ENCODE results near the gene GLRX5.

The GLRX5 gene

DNA sequence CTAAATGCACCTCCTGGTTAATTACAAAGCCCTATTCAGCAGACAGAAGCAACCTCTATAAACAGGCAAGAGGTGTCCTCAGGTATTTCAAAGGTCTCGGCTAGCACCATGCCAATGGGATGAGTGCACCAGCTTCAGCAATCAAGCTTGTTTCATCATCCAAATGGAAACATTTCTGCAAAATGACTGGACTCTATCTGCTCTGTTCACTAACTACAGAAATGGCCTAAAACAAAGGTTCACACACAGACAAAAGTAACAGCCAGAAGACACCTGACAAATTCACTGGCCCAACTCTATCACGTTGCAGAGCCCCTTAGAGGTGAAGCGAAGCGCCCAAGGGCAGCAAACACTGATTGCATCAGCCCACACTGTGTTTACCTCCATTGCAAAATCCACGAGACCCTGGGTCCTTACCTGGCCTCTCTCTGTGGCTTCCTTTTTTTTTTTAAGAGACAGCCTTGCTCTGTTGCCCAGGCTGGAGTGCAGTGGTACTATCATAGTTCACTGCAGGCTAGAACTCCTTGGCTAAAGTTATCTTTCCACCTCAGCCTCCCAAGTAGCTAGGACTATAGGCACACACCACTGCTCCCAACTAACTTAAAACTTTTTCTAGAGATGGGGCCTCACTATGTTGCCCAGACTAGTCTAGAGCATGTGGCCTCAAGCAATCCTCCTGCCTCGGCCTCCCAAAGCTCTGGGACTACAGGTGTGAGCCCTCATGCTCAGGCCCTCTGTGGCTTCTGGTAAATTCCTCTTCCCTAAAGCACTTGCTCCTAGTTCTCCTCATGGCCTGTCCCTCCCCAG is 9.9 kb upstream of the GLRX5 start:
- Histone ChIP-seq H3K14ac (ENCODE audit: low read length in 2 of 2) (no peak overlapping the region), H3K9me3 (ENCODE audit: control insufficient read depth, low read length) (no peaks in the 10 kb centered on the region), H3K27me3 (ENCODE audit: control insufficient read depth in 1 of 2, insufficient read depth in 1 of 2, low read length in 2 of 2) (no peaks in the 10 kb centered on the region), H2AK5ac (ENCODE audit: low read length, severe bottlenecking) (peak overlapping the region; percentile 35), H2BK15ac (ENCODE audit: low read depth, poor library complexity, severe bottlenecking) (no peak overlapping the region), H3K4me3 (ENCODE audit: insufficient read depth in 1 of 2, low read depth in 1 of 2, low read length in 2 of 2) (no peak overlapping the region), H3K23ac (ENCODE audit: low read length in 2 of 2) (no peak overlapping the region), H3K4ac (ENCODE audit: low read depth in 1 of 2, low read length in 2 of 2) (peak overlapping the region in 1 of 2 experiments; percentile 53), H3K4me2 (ENCODE audit: low read length, poor library complexity, severe bottlenecking) (no peak overlapping the region), H3K18ac (ENCODE audit: low read depth in 1 of 2, low read length in 2 of 2) (peak overlapping the region; percentile 22 to 41), H2BK5ac (ENCODE audit: low read depth, low read length, poor library complexity, severe bottlenecking) (no peak overlapping the region), H3K27ac (ENCODE audit: low read length, poor library complexity, severe bottlenecking) (peak overlapping the region; percentile 30), H4K8ac (ENCODE audit: low read length) (no peak overlapping the region), H3K36me3 (ENCODE audit: control insufficient read depth in 1 of 2, insufficient read depth in 2 of 2, low read depth in 1 of 2, low read length in 2 of 2) (no peaks in the 10 kb centered on the region), H2AFZ (ENCODE audit: low read depth, low read length) (no peak overlapping the region), H4K91ac (ENCODE audit: low read length) (no peak overlapping the region), H2BK12ac (ENCODE audit: low read length in 2 of 2) (peak overlapping the region in 1 of 2 experiments; percentile 88), H2BK120ac (ENCODE audit: low read depth, low read length) (peak overlapping the region; percentile 15), H3K9ac (ENCODE audit: low read length) (no peak overlapping the region), H3K4me1 (ENCODE audit: control insufficient read depth, insufficient read depth, low read depth, low read length) (peaks cover 11% of the 10 kb centered on the region), H3K79me1 (replicated peaks; ENCODE audit: low read length, poor library complexity, severe bottlenecking) (peaks cover 12% of the 10 kb centered on the region)
- DNase-seq, result peak; percentile 50
- WGBS, result 93% methylated on average over 6 of the region's 6 CpGs

DNA sequence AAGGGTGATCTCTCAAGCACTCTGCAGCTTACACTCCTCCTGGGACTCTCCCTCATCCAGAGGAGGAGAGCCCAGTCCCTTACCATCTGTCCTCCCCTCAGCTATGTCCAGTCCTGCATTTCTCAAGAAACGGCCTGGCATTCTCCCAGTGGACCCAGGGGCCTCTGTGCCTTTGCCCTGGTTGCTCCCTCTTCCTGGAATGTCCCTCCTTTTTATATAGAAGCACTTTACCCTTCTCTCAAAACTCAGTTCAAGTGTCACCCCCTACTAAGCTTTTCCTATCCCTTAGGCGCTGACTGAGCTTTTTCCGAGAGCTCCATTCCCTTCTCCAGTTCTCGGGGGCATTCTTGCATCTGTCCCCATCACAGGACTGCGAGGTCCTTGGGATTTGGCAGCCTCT is 8.9 kb upstream of the GLRX5 start:
- Histone ChIP-seq H3K27ac (ENCODE audit: low read length, poor library complexity, severe bottlenecking) (no peak overlapping the region), H2AK5ac (ENCODE audit: low read length, severe bottlenecking) (no peak overlapping the region), H3K27me3 (ENCODE audit: control insufficient read depth in 1 of 2, insufficient read depth in 1 of 2, low read length in 2 of 2) (no peaks in the 10 kb centered on the region), H3K14ac (ENCODE audit: low read length in 2 of 2) (no peak overlapping the region), H3K36me3 (ENCODE audit: control insufficient read depth in 1 of 2, insufficient read depth in 2 of 2, low read depth in 1 of 2, low read length in 2 of 2) (peaks cover 0 to 2% of the 10 kb centered on the region in 2 experiments), H2AFZ (ENCODE audit: low read depth, low read length) (no peak overlapping the region), H2BK15ac (ENCODE audit: low read depth, poor library complexity, severe bottlenecking) (no peak overlapping the region), H2BK5ac (ENCODE audit: low read depth, low read length, poor library complexity, severe bottlenecking) (no peak overlapping the region), H3K79me1 (replicated peaks; ENCODE audit: low read length, poor library complexity, severe bottlenecking) (peaks cover 15% of the 10 kb centered on the region), H3K23ac (ENCODE audit: low read length in 2 of 2) (peak overlapping the region in 1 of 2 experiments; percentile 30), H3K4me2 (ENCODE audit: low read length, poor library complexity, severe bottlenecking) (no peak overlapping the region), H2BK120ac (ENCODE audit: low read depth, low read length) (no peak overlapping the region), H3K9me3 (ENCODE audit: control insufficient read depth, low read length) (no peaks in the 10 kb centered on the region), H3K9ac (ENCODE audit: low read length) (peak overlapping the region; percentile 81), H4K91ac (ENCODE audit: low read length) (no peak overlapping the region), H3K4me3 (ENCODE audit: insufficient read depth in 1 of 2, low read depth in 1 of 2, low read length in 2 of 2) (no peak overlapping the region), H4K8ac (ENCODE audit: low read length) (no peak overlapping the region), H3K18ac (ENCODE audit: low read depth in 1 of 2, low read length in 2 of 2) (peak overlapping the region in 1 of 2 experiments; percentile 59), H3K4ac (ENCODE audit: low read depth in 1 of 2, low read length in 2 of 2) (peak overlapping the region in 1 of 2 experiments; percentile 2), H2BK12ac (ENCODE audit: low read length in 2 of 2) (peak overlapping the region; percentile 29 to 39), H3K4me1 (ENCODE audit: control insufficient read depth, insufficient read depth, low read depth, low read length) (peaks cover 13% of the 10 kb centered on the region)
- no peak for DNase-seq
- 82% methylated on average over 5 of the region's 5 CpGs for WGBS

DNA sequence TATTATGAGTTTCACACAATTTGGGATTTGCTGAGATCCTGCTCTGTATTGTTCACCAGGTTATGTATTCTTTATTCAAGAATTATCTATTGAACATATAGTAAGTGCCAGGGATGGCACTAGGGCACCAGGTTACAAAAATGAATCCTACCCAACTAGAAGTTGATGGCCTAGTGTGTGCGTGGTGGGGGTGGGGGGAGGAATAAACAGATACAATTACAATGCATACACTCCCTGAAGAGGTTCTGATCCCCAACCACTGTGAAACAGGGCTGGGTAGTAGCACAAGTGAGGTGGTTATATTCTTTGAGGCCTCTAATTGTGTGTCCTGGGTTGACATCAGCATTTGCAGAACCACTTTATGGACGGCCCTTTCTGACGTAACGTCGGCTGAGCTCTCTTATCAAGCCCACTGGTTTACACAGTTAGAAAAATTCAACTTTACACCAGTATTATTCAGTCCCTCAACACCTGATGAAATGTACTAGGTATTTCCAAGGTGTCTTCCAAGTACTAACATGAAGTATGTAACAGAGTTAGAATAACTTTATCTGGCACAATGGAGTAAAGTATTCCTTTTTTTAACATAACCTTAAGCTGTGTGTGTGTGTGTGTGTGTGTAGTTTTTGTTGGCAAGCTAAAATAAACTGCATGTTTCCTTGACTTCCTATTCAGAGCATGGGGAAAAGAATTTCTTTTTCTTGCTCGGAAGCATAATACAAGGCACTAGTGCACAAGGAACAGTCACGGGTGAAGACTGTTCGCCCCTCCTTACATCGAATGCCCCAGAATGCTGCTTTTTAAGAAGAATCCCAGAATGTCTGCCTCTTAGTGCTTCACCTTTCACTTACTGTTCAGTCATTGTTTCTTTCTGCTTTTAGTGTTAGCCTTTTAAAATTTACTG is 8.1 kb upstream of the GLRX5 start:
- Histone ChIP-seq H3K18ac (ENCODE audit: low read depth in 1 of 2, low read length in 2 of 2) (peak overlapping the region in 1 of 2 experiments; percentile 58), H3K4ac (ENCODE audit: low read depth in 1 of 2, low read length in 2 of 2) (no peak overlapping the region), H3K23ac (ENCODE audit: low read length in 2 of 2) (no peak overlapping the region), H2BK15ac (ENCODE audit: low read depth, poor library complexity, severe bottlenecking) (no peak overlapping the region), H3K27me3 (ENCODE audit: control insufficient read depth in 1 of 2, insufficient read depth in 1 of 2, low read length in 2 of 2) (no peaks in the 10 kb centered on the region), H3K36me3 (ENCODE audit: control insufficient read depth in 1 of 2, insufficient read depth in 2 of 2, low read depth in 1 of 2, low read length in 2 of 2) (peaks cover 0 to 2% of the 10 kb centered on the region in 2 experiments), H2BK5ac (ENCODE audit: low read depth, low read length, poor library complexity, severe bottlenecking) (no peak overlapping the region), H3K9ac (ENCODE audit: low read length) (peak overlapping the region; percentile 81), H2AK5ac (ENCODE audit: low read length, severe bottlenecking) (no peak overlapping the region), H4K91ac (ENCODE audit: low read length) (no peak overlapping the region), H2BK12ac (ENCODE audit: low read length in 2 of 2) (peak overlapping the region; percentile 43 to 49), H4K8ac (ENCODE audit: low read length) (no peak overlapping the region), H3K4me3 (ENCODE audit: insufficient read depth in 1 of 2, low read depth in 1 of 2, low read length in 2 of 2) (peak overlapping the region in 1 of 2 experiments; percentile 55), H3K4me1 (ENCODE audit: control insufficient read depth, insufficient read depth, low read depth, low read length) (peaks cover 14% of the 10 kb centered on the region), H3K4me2 (ENCODE audit: low read length, poor library complexity, severe bottlenecking) (no peak overlapping the region), H2AFZ (ENCODE audit: low read depth, low read length) (no peak overlapping the region), H3K9me3 (ENCODE audit: control insufficient read depth, low read length) (no peaks in the 10 kb centered on the region), H2BK120ac (ENCODE audit: low read depth, low read length) (peak overlapping the region; percentile 21), H3K14ac (ENCODE audit: low read length in 2 of 2) (no peak overlapping the region), H3K79me1 (replicated peaks; ENCODE audit: low read length, poor library complexity, severe bottlenecking) (peaks cover 15% of the 10 kb centered on the region), H3K27ac (ENCODE audit: low read length, poor library complexity, severe bottlenecking) (no peak overlapping the region)
- 88% methylated on average over 8 of the region's 9 CpGs for WGBS
- DNase-seq, result no peak

All from mesenchymal stem cell (in vitro differentiated cells and primary cell).